Astrocyte of the spinal cord (primary cell): ENCODE measurements around the gene PCID2.
"Not testable (repeated sequence)": the region's sequence is repeated elsewhere in the genome, so short reads cannot be mapped to it uniquely, and the experiment has no call there.

Experiments
- DNase-seq: peaks from one replicate; pipeline ENCODE4 v3.0.0; 2011; ENCODE audit warnings: low read depth, low spot score
- H3K4me3 ChIP-seq: 2 replicates; pipeline ENCODE4 v1.5.1; 2011; ENCODE audit warnings: low read depth, mild to moderate bottlenecking, low read length, moderate library complexity
- in situ Hi-C: cut with HindIII; loops from 2 replicates; pipeline ENCODE4 v1.10.0; 2017; ENCODE audit warnings: low sequenced_read_pairs
- TF ChIP-seq, protein P1 (sequence below): IDR thresholded peaks from 2 replicates; pipeline ENCODE4 v1.5.1; 2012; ENCODE audit warnings: low read depth, mild to moderate bottlenecking, low read length, inconsistent platforms

Gene PCID2

DNA sequence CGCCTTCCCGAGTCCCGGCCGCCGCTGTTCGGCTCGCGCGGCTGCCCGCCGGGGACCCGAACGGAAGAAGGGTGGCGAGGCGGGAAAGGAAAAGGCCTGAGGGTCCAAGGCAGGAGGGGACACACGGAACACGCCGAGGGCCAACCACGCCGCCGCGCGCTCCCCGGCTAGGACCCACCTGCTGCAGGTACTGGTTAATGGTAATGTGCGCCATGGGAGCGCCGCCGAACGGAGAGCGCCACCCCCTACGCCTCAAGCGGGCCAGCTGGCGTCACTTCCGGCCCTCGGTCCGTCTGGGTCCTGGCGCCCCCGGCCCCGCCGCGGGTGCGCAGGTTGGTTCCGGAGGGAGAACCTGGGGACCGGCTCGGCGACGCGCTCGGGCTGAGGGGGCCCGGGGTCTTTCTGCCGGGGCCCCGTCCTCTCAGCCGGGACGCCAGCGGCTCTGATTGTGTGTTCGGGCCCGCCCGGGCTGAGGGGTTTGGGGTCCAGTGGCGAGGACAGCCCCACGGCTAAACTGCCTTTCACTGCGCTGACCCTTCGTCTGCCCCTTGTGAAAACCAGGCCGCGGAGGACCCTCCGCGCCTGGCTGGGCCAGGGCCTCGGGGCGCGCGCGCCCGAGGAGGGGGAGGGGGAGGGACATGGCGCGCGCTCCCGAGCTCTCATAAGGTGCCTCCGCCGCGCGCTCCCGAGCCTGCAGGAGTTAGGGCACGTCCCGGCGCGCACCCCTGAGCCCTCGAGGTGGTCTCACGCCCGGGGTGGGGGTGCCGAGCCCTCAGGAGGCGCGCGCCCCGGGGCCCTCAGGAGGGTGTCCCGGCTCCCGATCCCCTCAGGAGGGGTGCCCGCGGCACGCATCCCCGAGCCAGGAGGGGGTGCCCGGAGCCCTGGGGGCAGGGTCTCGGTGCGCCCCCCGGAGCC lies at the start of gene PCID2:
TSS of gene PCID2 (minus strand) at position 249 of the 915 bp plus-strand sequence. CDS start at position 214, 35 bp downstream.
- TF ChIP-seq, protein P1, sequence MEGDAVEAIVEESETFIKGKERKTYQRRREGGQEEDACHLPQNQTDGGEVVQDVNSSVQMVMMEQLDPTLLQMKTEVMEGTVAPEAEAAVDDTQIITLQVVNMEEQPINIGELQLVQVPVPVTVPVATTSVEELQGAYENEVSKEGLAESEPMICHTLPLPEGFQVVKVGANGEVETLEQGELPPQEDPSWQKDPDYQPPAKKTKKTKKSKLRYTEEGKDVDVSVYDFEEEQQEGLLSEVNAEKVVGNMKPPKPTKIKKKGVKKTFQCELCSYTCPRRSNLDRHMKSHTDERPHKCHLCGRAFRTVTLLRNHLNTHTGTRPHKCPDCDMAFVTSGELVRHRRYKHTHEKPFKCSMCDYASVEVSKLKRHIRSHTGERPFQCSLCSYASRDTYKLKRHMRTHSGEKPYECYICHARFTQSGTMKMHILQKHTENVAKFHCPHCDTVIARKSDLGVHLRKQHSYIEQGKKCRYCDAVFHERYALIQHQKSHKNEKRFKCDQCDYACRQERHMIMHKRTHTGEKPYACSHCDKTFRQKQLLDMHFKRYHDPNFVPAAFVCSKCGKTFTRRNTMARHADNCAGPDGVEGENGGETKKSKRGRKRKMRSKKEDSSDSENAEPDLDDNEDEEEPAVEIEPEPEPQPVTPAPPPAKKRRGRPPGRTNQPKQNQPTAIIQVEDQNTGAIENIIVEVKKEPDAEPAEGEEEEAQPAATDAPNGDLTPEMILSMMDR, result no peak
- H3K4me3 ChIP-seq, result peak within 1 kb of the TSS; percentile 80
- peak; percentile 91 for DNase-seq
- in situ Hi-C loops, result no loop called here

DNA sequence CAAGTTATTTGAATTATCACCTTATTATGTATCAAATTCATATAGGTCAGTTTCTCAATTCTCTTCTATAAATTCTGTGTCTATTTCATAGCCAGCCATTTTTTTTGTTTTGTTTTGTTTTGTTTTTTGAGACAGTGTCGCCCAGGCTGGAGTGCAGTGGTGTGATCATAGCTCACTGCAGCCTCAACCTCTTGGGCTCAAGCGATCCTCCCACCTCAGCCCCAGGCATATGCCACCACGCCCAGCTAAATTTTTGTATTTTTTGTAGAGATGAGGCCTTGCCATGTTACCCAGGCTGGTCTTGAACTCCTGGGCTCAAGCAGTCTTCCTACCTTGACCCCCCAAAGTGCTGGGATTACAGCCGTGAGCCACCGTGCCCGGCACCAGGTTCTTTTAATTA lies 49.4 kb upstream of the PCID2 start:
- in situ Hi-C loops, H3K4me3 ChIP-seq, DNase-seq: not testable (repeated sequence)

DNA sequence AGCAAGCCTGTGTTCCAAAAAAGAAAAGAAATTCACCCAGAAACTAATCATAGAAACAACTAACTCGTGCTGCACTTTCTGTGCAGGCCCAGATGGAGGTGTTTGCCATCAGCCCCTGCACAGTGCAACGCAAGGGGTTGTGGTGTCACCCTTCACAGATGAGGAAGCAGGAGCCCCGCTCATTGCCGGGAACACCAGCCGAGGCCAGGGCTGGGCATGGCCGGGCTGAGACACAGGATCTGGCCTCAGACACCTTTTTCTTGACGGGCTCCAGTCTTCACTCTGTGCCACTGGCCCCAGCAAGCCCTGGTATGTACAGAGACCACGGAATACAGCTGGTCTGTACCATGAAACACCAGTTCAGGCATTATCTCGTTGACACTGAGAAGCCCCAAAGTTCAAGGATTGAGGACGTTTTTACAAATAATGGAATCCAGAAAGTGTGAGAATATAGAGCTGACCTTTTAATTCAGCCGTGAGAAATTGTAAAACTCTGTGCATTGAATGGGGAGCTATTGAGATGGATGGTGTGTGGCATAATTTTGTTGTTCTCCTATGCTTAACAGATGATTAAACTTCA lies 44.1 kb upstream of the PCID2 start:
- no peak for DNase-seq
- TF ChIP-seq, protein P1, result no peak
- in situ Hi-C loops, result no loop called here
- no peak overlapping the region for H3K4me3 ChIP-seq

DNA sequence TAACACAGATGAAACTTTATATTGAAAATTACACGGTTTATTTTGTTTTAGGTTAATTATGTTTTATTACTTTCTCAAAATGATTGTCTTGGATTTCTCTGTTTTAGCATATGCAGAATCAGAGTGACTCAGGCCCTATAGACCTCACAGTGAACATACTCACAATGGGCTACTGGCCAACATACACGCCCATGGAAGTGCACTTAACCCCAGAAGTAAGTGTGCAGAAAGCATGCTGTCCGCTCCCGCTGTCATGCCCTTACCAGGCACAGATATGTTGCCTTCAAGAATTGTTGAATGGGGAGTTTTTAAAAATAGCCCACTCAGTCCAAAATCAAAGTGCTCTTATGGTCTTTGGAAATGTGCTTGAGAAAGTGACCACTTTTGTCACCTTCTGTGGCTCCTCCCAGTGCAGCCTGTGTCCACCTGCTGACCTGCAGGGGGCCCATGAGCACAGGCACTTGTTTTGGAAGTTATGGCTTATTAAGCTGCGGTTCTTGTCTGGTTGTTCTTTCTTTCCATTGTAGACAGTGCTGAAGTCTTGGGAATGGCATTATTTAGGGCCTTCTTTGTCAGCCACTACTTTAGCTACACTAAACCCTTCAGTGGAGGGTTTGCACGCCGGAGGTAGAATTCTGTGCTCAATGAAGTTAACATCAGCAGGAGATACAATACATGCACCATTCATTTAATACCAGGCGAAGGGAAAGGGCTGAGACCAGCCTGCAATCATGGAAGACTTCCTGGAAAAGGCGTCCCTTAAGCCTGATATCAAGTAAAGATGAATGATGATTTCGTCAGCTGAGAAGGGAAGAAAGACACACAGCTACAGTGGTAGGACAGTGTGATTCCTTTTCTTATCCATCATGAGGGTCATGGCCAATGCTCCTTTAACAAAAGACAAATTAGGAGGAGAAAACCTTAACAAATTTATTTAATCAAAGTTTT lies 37.7 kb upstream of the PCID2 start:
- DNase-seq, result no peak
- H3K4me3 ChIP-seq, result no peak overlapping the region
- in situ Hi-C loops, result no loop called here
- TF ChIP-seq, protein P1, result peak; percentile 36

DNA sequence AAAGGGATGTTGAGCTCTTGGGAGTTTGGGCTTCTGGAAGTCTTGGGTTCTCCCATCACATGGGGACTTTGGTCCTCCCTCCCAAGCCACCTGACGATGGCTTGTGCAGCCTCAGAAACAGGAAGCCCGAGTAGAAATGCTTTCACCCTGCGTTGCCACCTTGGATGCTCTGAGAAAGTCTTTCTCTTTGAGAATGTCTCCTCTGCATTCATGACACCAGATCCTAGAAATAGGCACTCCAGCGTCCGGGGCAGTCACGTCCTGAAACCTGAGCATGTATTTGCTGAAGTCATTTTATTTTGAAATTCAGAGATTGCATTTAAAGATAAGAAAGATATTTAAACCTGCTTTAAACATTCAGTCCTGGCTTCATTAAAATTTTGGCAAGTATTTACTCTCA lies 35.4 kb upstream of the PCID2 start:
- in situ Hi-C loops, result no loop called here
- TF ChIP-seq, protein P1, result no peak
- DNase-seq, result no peak
- no peak overlapping the region for H3K4me3 ChIP-seq

DNA sequence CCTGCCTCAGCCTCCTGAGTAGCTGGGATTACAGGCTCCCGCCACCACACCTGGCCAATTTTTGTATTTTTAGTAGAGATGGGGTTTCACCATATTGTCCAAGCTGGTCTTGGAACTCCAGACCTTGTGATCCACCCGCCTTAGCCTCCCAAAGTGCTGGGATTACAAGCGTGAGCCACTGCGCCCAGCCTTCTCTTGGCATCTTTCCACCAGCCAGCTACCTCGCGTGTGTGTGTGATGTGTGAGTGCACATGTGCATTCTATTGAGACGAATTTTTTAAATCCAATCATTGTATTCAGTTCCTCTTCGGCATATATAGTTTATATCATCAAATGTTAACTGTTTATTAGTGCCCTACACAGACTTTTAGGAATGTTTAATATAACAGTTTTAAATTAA lies 33.2 kb upstream of the PCID2 start:
- DNase-seq, H3K4me3 ChIP-seq, in situ Hi-C loops: not testable (repeated sequence)

DNA sequence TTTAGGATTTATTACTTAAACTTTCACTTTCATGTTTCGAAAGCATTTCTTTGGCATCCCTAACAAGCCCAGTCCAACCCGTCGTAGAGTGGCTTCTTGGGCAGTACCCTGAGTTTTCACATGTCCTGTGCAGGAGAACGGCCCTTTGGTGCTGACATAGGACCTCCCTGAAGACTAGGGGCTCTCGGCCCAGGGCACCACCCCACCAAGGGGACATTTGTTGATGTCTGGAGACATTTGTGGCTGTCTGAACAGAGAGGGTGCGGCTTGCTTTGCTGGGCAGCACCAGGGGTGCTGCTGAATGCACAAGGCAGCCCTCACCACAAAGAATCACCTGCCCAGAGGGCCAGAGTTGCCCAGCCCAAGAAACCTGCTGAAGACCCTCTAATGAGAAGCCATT lies 31.5 kb upstream of the PCID2 start:
- DNase-seq, result no peak
- no peak overlapping the region for H3K4me3 ChIP-seq
- TF ChIP-seq, protein P1, result no peak
- in situ Hi-C loops, result no loop called here
